Endothelial cell of umbilical vein (primary cell): ENCODE measurements around the gene ZCCHC14. TPM values are rescaled to one million over a fixed set of nuclear protein-coding genes. Genes with fewer than 3 reads are reported as not detected.

ENCODE experiments used
- BruUV-seq: library from RNA; stranded (reverse); fragments of 400-500 nt; replicated peaks from 2 replicates; lab custom pipeline; 2021; lab: Mats Ljungman, UMichigan
- CTCF ChIA-PET: fragments of 300-600, 350-600 bp; sonication (Branson Sonifier 250); formaldehyde crosslinking; loops from one replicate; lab custom pipeline; 2021; ENCODE audit warnings: antibody characterized with exemption, inconsistent platforms; lab: Charles Lee
- POLR2A ChIA-PET: fragments of 300-600, 350-600 bp; sonication (Branson Sonifier 250); formaldehyde crosslinking; loops from one replicate; lab custom pipeline; 2021; ENCODE audit warnings: antibody characterized with exemption, inconsistent platforms; lab: Charles Lee
- DNase-seq: peaks from one replicate; pipeline ENCODE4 v3.0.0-alpha.2; 2011; ENCODE audit warnings: low read depth, low spot score
- FAIRE-seq: peaks from 2 replicates; lab custom pipeline; 2011; peaks lifted over from hg19 to GRCh38; lab: Jason Lieb, UNC
- H2AFZ ChIP-seq: 2 replicates; pipeline ENCODE4 v1.6.0; 2012; ENCODE audit warnings: low read depth, low read length, control low read depth, inconsistent platforms
- H3K27ac ChIP-seq: 2 replicates; pipeline ENCODE4 v1.5.1; 2011; ENCODE audit warnings: low read depth, mild to moderate bottlenecking, control low read depth, low read length, moderate library complexity; ENCODE audit not compliant: insufficient read depth
- H3K27me3 ChIP-seq, 2 experiments: 2 replicates each; pipeline versions ENCODE4 v1.6.0 to v1.6.1; 2011; ENCODE audit warnings: low read length in 2 of 2, mixed read lengths in 1 of 2; ENCODE audit not compliant: control insufficient read depth in 2 of 2, insufficient read depth in 2 of 2
- H3K36me3 ChIP-seq, 2 experiments: 2 replicates in 1 of 2; 3 replicates in 1 of 2; pipeline ENCODE4 v1.5.1; 2011; ENCODE audit warnings: low read length in 2 of 2, mild to moderate bottlenecking in 1 of 2, moderate library complexity in 1 of 2; ENCODE audit not compliant: control insufficient read depth in 2 of 2, insufficient read depth in 2 of 2; ENCODE audit errors: extremely low read depth in 1 of 2
- H3K4me1 ChIP-seq: 3 replicates; pipeline ENCODE4 v1.5.1; 2011; ENCODE audit warnings: mild to moderate bottlenecking, low read length; ENCODE audit not compliant: control insufficient read depth, insufficient read depth; ENCODE audit errors: extremely low read depth
- H3K4me2 ChIP-seq: 2 replicates; pipeline ENCODE4 v1.6.1; 2011; ENCODE audit warnings: low read length, control low read depth, mixed read lengths; ENCODE audit not compliant: insufficient read depth
- H3K4me3 ChIP-seq, 3 experiments: fragments of 200-600 bp in 1 of 3; sonication (generic), shearing (Covaris generic) in 1 of 3; replicated peaks in 1 of 3; 2 replicates each; pipeline ENCODE4 v1.5.1; 2011 to 2016; ENCODE audit warnings: control low read depth in 3 of 3, low read length in 3 of 3, mild to moderate bottlenecking in 2 of 3, inconsistent platforms in 1 of 3, low read depth in 1 of 3, moderate library complexity in 1 of 3; ENCODE audit not compliant: insufficient read depth in 1 of 3
- H3K79me2 ChIP-seq: 2 replicates; pipeline ENCODE4 v1.6.0; 2012; ENCODE audit warnings: low read length, inconsistent platforms; ENCODE audit not compliant: control insufficient read depth, insufficient read depth
- H3K9ac ChIP-seq: replicated peaks from 2 replicates; pipeline ENCODE3; 2011; ENCODE audit warnings: low read length, control low read depth; ENCODE audit not compliant: insufficient read depth; ENCODE audit errors: extremely low read depth
- H3K9me1 ChIP-seq: replicated peaks from 3 replicates; pipeline ENCODE4 v1.6.0; 2011; ENCODE audit warnings: mild to moderate bottlenecking, low read length; ENCODE audit not compliant: control insufficient read depth, insufficient read depth; ENCODE audit errors: extremely low read depth
- H3K9me3 ChIP-seq: replicated peaks from 2 replicates; pipeline ENCODE4 v1.5.1; 2012; ENCODE audit warnings: low read length, inconsistent platforms; ENCODE audit not compliant: control insufficient read depth, insufficient read depth
- H4K20me1 ChIP-seq: replicated peaks from 2 replicates; pipeline ENCODE3; 2011; ENCODE audit warnings: mild to moderate bottlenecking, low read length; ENCODE audit not compliant: control insufficient read depth, insufficient read depth; ENCODE audit errors: extremely low read depth
- CTCF ChIP-seq, 2 donors: IDR thresholded peaks; 1 replicate in 1 of 2; 2 replicates in 1 of 2; pipeline ENCODE4 v1.5.1; 2011; ENCODE audit warnings: low read length in 2 of 2, mild to moderate bottlenecking in 2 of 2, moderate library complexity in 2 of 2, control low read depth in 1 of 2, inconsistent platforms in 1 of 2, low read depth in 1 of 2; ENCODE audit not compliant: insufficient read depth in 1 of 2; ENCODE audit errors: extremely low read depth in 1 of 2
- EZH2 ChIP-seq: IDR thresholded peaks from 2 replicates; pipeline ENCODE4 v1.6.1; 2012; ENCODE audit warnings: borderline replicate concordance, low read depth, mild to moderate bottlenecking, moderate library complexity, low read length, inconsistent platforms; ENCODE audit not compliant: severe bottlenecking
- FOS ChIP-seq: IDR thresholded peaks from 2 replicates; pipeline ENCODE4 v1.6.1; 2011; ENCODE audit warnings: mild to moderate bottlenecking, low read length, moderate library complexity, borderline replicate concordance; ENCODE audit not compliant: insufficient read depth
- GATA2 ChIP-seq: IDR thresholded peaks from 2 replicates; pipeline ENCODE4 v1.7.0; 2011; ENCODE audit warnings: low read depth, mild to moderate bottlenecking, moderate library complexity, mixed read lengths, low read length; ENCODE audit not compliant: insufficient read length, insufficient read depth
- JUN ChIP-seq: IDR thresholded peaks from 2 replicates; pipeline ENCODE4 v1.6.1; 2011; ENCODE audit warnings: borderline replicate concordance, low read depth; ENCODE audit not compliant: insufficient read length, insufficient read depth
- MAX ChIP-seq: IDR thresholded peaks from 2 replicates; pipeline ENCODE4 v1.6.1; 2011; ENCODE audit not compliant: insufficient read depth, insufficient read length
- MYC ChIP-seq: IDR thresholded peaks from one replicate; pipeline ENCODE4 v1.6.1; 2011; ENCODE audit warnings: mild to moderate bottlenecking, low read depth, low read length
- POLR2A ChIP-seq: IDR thresholded peaks from 2 replicates; pipeline ENCODE4 v1.6.1; 2012; ENCODE audit warnings: low read depth, mild to moderate bottlenecking, control low read depth, low read length
- POLR2AphosphoS5 ChIP-seq: IDR thresholded peaks from 2 replicates; pipeline ENCODE4 v1.6.1; 2012; ENCODE audit warnings: low read depth, mild to moderate bottlenecking, control low read depth, low read length, moderate library complexity; ENCODE audit not compliant: insufficient read depth
- dilution Hi-C: fragments of 300-500 bp; cut with MboI; formaldehyde crosslinking; loops from one replicate; pipeline ENCODE4 v1.15.0; 2019; ENCODE audit warnings: low sequenced_read_pairs; ENCODE audit not compliant: extremely low pct_ligation_motif_present
- intact Hi-C: fragments of 100-400 bp; cut with micrococcal nuclease; formaldehyde crosslinking; loops from one replicate; pipeline ENCODE4 v1.10.0; 2022
- polyA plus RNA-seq, 4 experiments: library from polyadenylated mRNA; depleted of rRNA in 3 of 4; stranded (reverse) in 3 of 4; unstranded in 1 of 4; fragments of >200 nt; gene quantifications; 2 replicates each; pipeline versions ENCODE4 v1.2.1 to v1.2.3, GENCODE V29; 2011 to 2012; ENCODE audit warnings: missing spikeins in 1 of 4
- total RNA-seq: library from RNA; stranded (reverse); gene quantifications from 2 replicates; pipeline ENCODE4 v1.2.3, GENCODE V29; 2021

The ZCCHC14 gene
- total and polyA plus RNA-seq, 2 donors (not counting 3 experiments of a cell fraction or from before 2014, with no cell fraction given), result 9.5 to 30.9 TPM

DNA sequence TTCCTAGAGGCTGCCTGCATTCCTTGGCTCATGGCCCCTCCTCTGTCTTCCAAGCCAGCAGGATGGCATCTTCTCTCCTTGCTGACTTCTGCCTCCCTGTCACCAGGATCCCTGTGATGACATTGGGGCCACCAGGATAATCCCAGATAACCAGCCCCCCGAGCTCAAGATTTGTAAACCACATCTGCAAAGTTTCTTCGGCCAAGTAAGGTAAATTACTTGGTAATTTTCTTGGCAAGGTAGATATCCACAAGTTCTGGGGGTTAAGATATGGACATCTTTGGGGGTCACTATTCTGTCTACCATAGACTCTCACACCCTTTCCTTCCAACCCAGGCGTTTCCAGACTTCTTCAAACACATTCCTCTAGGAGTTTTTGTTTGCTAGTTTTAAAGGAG is 42.6 kb upstream of the ZCCHC14 start:
- H3K79me2 ChIP-seq, result no peaks in the 10 kb centered on the region
- dilution Hi-C loops (no loop called here), intact Hi-C loops (no loop called here)
- H3K9me3 ChIP-seq, result no peaks in the 10 kb centered on the region
- H3K4me3 ChIP-seq, result no peak overlapping the region
- peak overlapping the region; percentile 54 for H2AFZ ChIP-seq
- no peaks in the 10 kb centered on the region for H3K36me3 ChIP-seq
- peaks cover 0 to 4% of the 10 kb centered on the region in 2 experiments for H3K27me3 ChIP-seq
- no peaks in the 10 kb centered on the region for H3K9me1 ChIP-seq
- H3K4me1 ChIP-seq, result peaks cover 11% of the 10 kb centered on the region
- POLR2A ChIA-PET, result no interaction called here
- FAIRE-seq (no peak), DNase-seq (no peak)
- H4K20me1 ChIP-seq, result no peaks in the 10 kb centered on the region
- no peak overlapping the region for H3K9ac ChIP-seq
- no TSS peak for BruUV-seq
- no peak for TF ChIP-seq GATA2
- TF ChIP-seq POLR2A, result no peak
- no peak for TF ChIP-seq MYC
- TF ChIP-seq FOS, result no peak
- TF ChIP-seq EZH2, result no peak
- TF ChIP-seq MAX, result no peak
- TF ChIP-seq POLR2AphosphoS5, result no peak
- TF ChIP-seq CTCF (IDR thresholded peaks at IDR 0.05; ENCODE audit: extremely low read depth in 1 of 2, insufficient read depth in 1 of 2, low read depth in 1 of 2, low read length in 2 of 2), result no peak
- no peak for TF ChIP-seq JUN
- H3K27ac ChIP-seq, result no peak overlapping the region
- CTCF ChIA-PET, result interaction anchor here (0.7 to 1.4 kb wide), 2 partner anchors 12 to 31 kb away, joined by 3 read pairs; no protein-coding TSS in a partner anchor
- H3K4me2 ChIP-seq, result no peak overlapping the region
